Activated CD4-positive, alpha-beta T cell treated with anti-CD3 and anti-CD28 coated beads, Interleukin-2, amount 50 U/mL, for 24 hours (primary cell): ENCODE results near the gene MYOM1.
"Not testable (repeated sequence)": the region's sequence is repeated elsewhere in the genome, so short reads cannot be mapped to it uniquely, and the experiment has no call there.

Experiments used
- DNase-seq, 2 donors: peaks; one replicate each; pipeline ENCODE4 v3.0.0-alpha.2; 2020; ENCODE audit warnings: low read depth in 1 of 2, low spot score in 1 of 2

Gene MYOM1

GRCh38 chr18:3040173-3040572 lies 179.6 kb downstream of the MYOM1 start:
- DNase-seq = no peak

- no peak for DNase-seq
These were observed 182.3 kb downstream of the MYOM1 start for GRCh38 chr18:3037423-3037915.

GRCh38 chr18:3036108-3036507 lies 183.7 kb downstream of the MYOM1 start:
- DNase-seq = no peak

GRCh38 chr18:3035635-3036034 lies 184.1 kb downstream of the MYOM1 start:
- DNase-seq = no peak

GRCh38 chr18:3032721-3033120 lies 187.0 kb downstream of the MYOM1 start:
- no peak for DNase-seq

GRCh38 chr18:3029215-3029952 lies 190.4 kb downstream of the MYOM1 start:
- no peak for DNase-seq

- not testable (repeated sequence) for DNase-seq
These were observed 191.7 kb downstream of the MYOM1 start for GRCh38 chr18:3028115-3028514.

GRCh38 chr18:3027370-3027891 lies 192.3 kb downstream of the MYOM1 start:
- DNase-seq = no peak

- no peak for DNase-seq
These were observed 194.2 kb downstream of the MYOM1 start for GRCh38 chr18:3025544-3025943.

- not testable (repeated sequence) for DNase-seq
These were observed 196.2 kb downstream of the MYOM1 start for GRCh38 chr18:3023603-3024002.
